Fibroblast of the aortic adventitia (primary cell): ENCODE measurements around the gene SLC24A3. TPM values are rescaled to one million over a fixed set of nuclear protein-coding genes. Genes with fewer than 3 reads are reported as not detected.

Experiments
- DNase-seq: peaks from one replicate; pipeline ENCODE4 v3.0.0-alpha.2; 2010; ENCODE audit warnings: low read depth
- H3K4me3 ChIP-seq: 2 replicates; pipeline ENCODE4 v1.5.1; 2011; ENCODE audit warnings: low read depth, mild to moderate bottlenecking, control low read depth, low read length, moderate library complexity
- total RNA-seq: library from RNA; depleted of rRNA; stranded (reverse); fragments of >200 nt; gene quantifications from 2 replicates; pipeline ENCODE4 v1.2.3, GENCODE V29; 2012; ENCODE audit warnings: low replicate concordance
- TF ChIP-seq, protein P1 (sequence below): IDR thresholded peaks from 2 replicates; pipeline ENCODE4 v1.5.1; 2011; ENCODE audit warnings: mild to moderate bottlenecking, low read length, control low read depth, inconsistent platforms; ENCODE audit not compliant: insufficient read depth

Gene SLC24A3
- total RNA-seq, 1 donor = not detected

DNA sequence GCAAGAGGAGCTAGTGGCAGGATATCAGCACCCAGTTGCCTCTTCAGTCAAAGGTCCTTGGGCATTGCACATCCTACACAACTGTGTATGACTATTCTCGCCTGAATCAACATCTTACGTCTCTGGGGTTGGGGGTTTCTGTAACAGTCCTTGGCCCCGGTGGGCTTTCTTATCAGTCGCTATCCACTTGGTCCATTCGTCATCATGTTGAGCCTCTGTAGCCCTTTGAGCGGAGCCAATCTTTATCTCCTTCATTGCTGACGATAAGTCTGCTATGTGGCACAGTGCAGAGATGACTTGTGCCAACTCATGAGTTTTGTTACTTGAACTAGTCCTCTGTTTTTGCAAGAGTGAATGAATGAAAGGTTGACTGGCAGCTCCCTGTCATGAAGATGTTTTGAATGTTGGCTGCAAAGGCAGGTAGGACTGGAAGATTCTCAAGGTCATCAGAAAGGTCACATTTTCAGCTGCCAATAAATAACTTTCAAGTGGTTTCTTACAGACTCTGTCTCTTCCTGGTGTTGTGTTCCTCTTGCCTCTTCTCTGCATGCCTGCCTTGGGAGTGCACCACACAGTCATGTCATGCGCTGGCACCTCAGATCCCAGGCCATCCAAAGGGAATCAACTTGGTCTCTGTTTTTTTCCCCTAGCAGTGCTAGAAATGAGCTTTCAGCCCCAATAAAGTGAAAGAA, 238.9 kb downstream of the SLC24A3 start:
- H3K4me3 ChIP-seq = no peak overlapping the region
- DNase-seq = no peak
- TF ChIP-seq, protein P1, sequence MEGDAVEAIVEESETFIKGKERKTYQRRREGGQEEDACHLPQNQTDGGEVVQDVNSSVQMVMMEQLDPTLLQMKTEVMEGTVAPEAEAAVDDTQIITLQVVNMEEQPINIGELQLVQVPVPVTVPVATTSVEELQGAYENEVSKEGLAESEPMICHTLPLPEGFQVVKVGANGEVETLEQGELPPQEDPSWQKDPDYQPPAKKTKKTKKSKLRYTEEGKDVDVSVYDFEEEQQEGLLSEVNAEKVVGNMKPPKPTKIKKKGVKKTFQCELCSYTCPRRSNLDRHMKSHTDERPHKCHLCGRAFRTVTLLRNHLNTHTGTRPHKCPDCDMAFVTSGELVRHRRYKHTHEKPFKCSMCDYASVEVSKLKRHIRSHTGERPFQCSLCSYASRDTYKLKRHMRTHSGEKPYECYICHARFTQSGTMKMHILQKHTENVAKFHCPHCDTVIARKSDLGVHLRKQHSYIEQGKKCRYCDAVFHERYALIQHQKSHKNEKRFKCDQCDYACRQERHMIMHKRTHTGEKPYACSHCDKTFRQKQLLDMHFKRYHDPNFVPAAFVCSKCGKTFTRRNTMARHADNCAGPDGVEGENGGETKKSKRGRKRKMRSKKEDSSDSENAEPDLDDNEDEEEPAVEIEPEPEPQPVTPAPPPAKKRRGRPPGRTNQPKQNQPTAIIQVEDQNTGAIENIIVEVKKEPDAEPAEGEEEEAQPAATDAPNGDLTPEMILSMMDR = no peak

DNA sequence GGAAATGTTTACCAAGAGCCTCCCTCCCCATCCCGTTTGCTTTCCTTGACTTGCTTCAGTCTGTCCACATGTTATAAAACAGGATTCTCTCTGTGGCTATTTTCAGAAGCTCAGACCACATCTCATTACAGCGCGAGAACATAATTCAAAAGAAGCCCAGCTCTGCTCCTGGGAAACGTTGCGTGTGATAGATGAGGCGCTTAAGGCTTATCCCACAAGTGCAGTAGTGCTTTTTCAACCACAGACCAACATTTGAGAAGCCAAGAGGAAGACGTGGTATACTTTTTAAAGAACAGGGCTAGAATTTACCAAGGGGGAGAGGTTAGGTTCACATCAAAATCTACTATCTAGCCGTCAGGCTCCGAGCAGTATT, 239.5 kb downstream of the SLC24A3 start:
- DNase-seq = no peak
- no peak overlapping the region for H3K4me3 ChIP-seq
- TF ChIP-seq, protein P1 = no peak

DNA sequence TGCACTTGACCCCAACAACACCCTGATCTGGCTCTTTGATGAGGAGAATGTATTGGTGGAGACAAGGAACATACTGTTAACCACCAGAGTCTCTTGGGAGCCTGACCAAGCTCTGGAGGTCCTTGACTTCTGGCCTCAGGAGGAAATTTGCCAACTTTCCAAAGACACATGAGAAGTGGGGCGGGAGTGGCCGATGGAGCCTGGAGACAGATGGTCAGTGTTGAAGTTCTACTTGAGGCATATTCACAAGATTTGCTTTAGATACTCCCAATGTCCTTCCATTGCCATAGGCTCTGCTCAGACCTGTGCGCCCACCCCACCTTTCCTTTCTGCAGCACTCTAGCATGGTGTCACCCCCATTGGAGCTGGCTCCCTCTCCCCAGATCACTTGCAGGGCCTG, 241.0 kb downstream of the SLC24A3 start:
- no peak for DNase-seq
- TF ChIP-seq, protein P1 = no peak
- no peak overlapping the region for H3K4me3 ChIP-seq

DNA sequence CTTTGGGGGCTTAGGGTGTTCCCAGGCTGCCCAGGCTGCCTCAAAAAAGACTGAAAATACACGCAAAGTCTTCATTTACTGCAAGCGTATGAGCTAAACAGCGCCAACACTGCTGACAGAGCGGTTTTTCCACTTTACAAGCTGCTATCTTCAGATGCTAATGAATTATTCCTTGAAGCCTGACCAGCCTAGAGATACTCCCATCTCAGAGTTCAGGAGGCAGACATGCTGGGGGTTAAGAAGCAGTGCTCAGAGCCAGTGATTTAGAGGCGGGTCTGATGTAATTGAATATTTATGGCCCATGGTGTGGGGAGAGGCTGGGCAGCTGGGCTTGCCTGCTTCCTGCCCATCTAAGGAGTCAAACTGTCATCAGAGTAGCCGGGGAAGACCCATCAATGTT, 241.4 kb downstream of the SLC24A3 start:
- no peak for DNase-seq
- TF ChIP-seq, protein P1 = no peak
- no peak overlapping the region for H3K4me3 ChIP-seq

DNA sequence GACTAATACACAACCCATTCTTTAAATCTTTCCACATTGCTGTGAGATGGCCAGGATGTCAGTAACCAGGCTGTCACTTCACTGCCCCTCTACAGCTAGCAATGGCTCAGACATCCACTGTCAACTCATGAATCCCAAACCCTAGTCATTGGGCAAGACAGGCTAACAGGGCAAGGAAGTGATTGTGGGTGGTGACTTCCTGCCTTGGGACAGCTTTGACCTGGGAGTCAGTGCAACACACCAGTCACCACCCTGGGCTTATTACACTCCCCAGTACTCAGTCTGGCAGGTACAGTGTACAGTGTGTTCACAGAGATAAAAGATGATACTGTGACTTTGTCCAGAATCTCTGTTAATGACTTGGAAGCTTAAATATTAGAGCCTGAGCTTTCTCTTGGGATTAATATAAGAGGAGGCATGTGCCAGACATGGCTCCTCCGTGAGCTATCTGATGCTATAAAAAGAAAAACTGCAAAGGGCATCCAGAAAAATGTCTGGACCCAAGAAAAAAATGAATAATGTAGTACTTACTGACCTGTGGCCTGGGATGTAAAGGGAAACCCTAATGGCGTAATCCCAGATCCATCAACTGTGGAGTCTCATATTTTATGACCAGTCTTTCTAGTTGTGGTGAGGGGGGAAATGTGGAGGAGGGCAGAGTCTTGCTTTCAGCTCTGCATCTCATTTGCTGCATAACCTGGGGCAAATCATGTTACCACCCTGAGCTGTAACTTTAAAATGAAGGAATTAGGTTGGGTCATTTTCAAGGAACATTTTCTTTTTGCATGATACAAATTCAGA, 244.4 kb downstream of the SLC24A3 start:
- no peak overlapping the region for H3K4me3 ChIP-seq
- TF ChIP-seq, protein P1 = no peak
- DNase-seq = no peak

DNA sequence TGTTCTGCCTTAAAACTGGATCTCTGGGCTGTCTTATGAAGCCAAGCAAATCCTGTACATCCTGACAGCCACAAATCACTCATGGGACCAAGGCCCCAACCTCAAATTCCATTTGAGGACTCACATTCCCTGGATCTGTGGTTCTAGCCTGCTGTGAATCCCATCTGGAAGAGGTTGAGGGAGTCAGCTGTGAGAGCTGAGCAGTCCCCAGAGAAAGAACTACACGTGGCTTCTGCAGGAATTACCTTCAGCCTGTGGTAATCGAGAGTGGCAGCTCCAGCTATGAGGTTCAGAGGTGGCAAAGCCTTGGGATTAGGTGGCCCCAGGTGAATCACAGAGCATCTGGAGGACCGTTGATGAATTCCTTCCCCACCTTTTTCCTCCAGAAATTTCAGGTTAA, 245.2 kb downstream of the SLC24A3 start:
- TF ChIP-seq, protein P1 = no peak
- H3K4me3 ChIP-seq = no peak overlapping the region
- no peak for DNase-seq
